HG02943 (cell line): ENCODE data around the gene MIF4GD.
"Not testable (repeated sequence)": the region's sequence is repeated elsewhere in the genome, so short reads cannot be mapped to it uniquely, and the experiment has no call there.

ENCODE experiments used
- ATAC-seq: cut with Tn5 transposase; IDR thresholded peaks from one replicate; pipeline ENCODE4 v1.9.1; 2021; ENCODE audit warnings: mild to moderate bottlenecking, low read depth, moderate library complexity; ENCODE audit not compliant: unreplicated experiment

MIF4GD gene

GRCh38 chr17:75262112-75262606 is 8.9 kb downstream of the MIF4GD start:
- ATAC-seq = no peak

GRCh38 chr17:75261336-75262111 is 9.5 kb downstream of the MIF4GD start, which contains the start of the genes GGA3 and MRPS7:
Gene GGA3, minus strand, starts transcription at chr17:75261606. Its CDS starts 19 bp downstream, at chr17:75261587.
Gene MRPS7, plus strand, starts transcription at chr17:75261879. Its CDS starts 22 bp downstream, at chr17:75261901.
- ATAC-seq = peak; percentile 83

GRCh38 chr17:75260641-75261335 is 10.2 kb downstream of the MIF4GD start:
- ATAC-seq = peak; percentile 27

- ATAC-seq = not testable (repeated sequence)
Measured at GRCh38 chr17:75257228-75257627, 13.8 kb downstream of the MIF4GD start.

GRCh38 chr17:75255954-75256698 is 14.9 kb downstream of the MIF4GD start:
- not testable (repeated sequence) for ATAC-seq

GRCh38 chr17:75252039-75252816 is 18.8 kb downstream of the MIF4GD start:
- ATAC-seq = no peak

GRCh38 chr17:75250009-75250471 is 21.0 kb downstream of the MIF4GD start:
- peak; percentile 88 for ATAC-seq

- no peak for ATAC-seq
Measured at GRCh38 chr17:75249564-75249963, 21.5 kb downstream of the MIF4GD start.

GRCh38 chr17:75246404-75246803 is 24.6 kb downstream of the MIF4GD start:
- no peak for ATAC-seq

- ATAC-seq = no peak
Measured at GRCh38 chr17:75245011-75245410, 26.0 kb downstream of the MIF4GD start.

- ATAC-seq = no peak
Measured at GRCh38 chr17:75244133-75244866, 26.7 kb downstream of the MIF4GD start.

GRCh38 chr17:75242461-75243042 is 28.5 kb downstream of the MIF4GD start:
- ATAC-seq = no peak

GRCh38 chr17:75241996-75242460 is 29.0 kb downstream of the MIF4GD start:
- ATAC-seq = no peak

- no peak for ATAC-seq
Measured at GRCh38 chr17:75241502-75241901, 29.5 kb downstream of the MIF4GD start.

GRCh38 chr17:75241143-75241430 is 29.9 kb downstream of the MIF4GD start:
- ATAC-seq = no peak

GRCh38 chr17:75240394-75241142 is 30.5 kb downstream of the MIF4GD start:
- ATAC-seq = no peak

GRCh38 chr17:75239778-75240393 is 31.1 kb downstream of the MIF4GD start:
- no peak for ATAC-seq

- ATAC-seq = no peak
Measured at GRCh38 chr17:75239214-75239613, 31.8 kb downstream of the MIF4GD start.
